ENCODE data around the gene PTPRO.
A peak's percentile ranks its signal among the peaks of the same experiment; 100 is the strongest.

PTPRO gene

GRCh38 chr12:15575671-15576541 lies 253.6 kb downstream of the PTPRO start:
- no peak for DNase-seq

DNA sequence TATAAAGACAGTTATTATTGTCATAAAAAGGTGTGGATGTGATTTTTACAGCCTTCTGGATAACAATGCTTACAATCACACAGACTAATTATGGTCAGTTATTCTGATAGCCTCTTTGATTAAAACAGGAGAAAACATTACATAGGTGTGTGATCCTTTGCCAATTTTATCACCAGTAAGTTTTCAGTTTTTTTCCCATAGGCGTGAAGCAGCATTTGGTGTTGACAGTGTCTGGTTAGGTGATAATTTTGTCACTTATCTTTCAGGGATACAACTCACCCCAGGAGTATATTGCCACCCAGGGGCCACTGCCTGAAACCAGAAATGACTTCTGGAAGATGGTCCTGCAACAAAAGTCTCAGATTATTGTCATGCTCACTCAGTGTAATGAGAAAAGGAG lies 258.1 kb downstream of the PTPRO start:
- no peak for DNase-seq

DNA sequence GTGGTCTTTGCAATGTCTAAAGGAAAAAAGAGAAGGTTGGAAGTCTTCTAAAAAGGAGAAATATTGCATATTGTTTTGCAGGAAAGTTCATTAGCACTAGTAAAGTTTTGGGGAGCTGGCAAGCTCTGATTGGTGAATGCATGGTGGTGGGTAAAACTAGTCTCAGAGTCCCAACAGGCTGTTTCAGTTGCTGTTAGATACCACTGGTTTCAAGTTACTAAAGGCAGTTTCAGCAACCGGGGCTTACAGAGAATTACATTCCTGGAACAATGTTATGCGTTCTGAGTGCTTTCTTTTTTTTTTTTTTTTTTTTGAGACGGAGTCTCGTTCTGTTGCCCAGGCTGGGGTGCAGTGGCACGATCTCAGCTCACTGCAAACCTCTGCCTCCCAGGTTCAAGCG lies 258.7 kb downstream of the PTPRO start:
- no peak for DNase-seq

GRCh38 chr12:15583804-15584203 lies 261.5 kb downstream of the PTPRO start:
- DNase-seq, result no peak

- no peak for DNase-seq
Measured at GRCh38 chr12:15584366-15585041, 262.2 kb downstream of the PTPRO start.

DNA sequence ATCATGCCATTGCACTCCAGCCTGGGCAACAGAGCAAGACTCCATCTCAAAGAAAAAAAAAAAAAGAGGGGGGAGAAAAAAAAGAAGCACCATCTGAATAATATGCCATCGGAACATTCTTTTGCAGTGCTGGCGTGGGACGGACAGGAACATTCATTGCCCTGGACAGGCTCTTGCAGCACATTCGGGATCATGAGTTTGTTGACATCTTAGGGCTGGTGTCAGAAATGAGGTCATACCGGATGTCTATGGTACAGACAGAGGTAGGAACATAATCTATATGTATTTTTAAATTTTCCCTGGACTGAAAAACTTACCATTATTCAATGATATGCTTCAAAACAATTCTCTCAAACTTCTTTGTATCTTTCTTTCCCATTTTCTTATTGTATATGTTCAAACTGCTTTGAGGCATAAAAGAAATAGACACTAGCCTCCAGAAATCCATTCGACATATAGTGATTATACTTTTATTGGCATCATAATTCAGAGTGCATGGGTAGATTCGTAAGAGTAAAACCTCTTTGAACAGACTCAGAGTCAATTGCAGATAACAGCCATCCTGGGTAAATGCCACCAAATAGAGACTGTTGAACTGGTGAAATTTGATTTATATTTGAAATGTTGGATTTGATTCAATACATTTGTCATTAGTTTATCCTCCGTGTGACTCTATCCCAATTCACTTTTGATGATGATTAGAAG lies 267.2 kb downstream of the PTPRO start:
- no peak for DNase-seq

GRCh38 chr12:15590180-15590826 lies 268.0 kb downstream of the PTPRO start:
- DNase-seq, result peak; percentile 23

- no peak for DNase-seq
Measured at GRCh38 chr12:15591811-15592210, 269.5 kb downstream of the PTPRO start.

GRCh38 chr12:15592934-15593333 lies 270.6 kb downstream of the PTPRO start:
- DNase-seq, result no peak

GRCh38 chr12:15596174-15596573 lies 273.9 kb downstream of the PTPRO start:
- DNase-seq, result no peak

DNA sequence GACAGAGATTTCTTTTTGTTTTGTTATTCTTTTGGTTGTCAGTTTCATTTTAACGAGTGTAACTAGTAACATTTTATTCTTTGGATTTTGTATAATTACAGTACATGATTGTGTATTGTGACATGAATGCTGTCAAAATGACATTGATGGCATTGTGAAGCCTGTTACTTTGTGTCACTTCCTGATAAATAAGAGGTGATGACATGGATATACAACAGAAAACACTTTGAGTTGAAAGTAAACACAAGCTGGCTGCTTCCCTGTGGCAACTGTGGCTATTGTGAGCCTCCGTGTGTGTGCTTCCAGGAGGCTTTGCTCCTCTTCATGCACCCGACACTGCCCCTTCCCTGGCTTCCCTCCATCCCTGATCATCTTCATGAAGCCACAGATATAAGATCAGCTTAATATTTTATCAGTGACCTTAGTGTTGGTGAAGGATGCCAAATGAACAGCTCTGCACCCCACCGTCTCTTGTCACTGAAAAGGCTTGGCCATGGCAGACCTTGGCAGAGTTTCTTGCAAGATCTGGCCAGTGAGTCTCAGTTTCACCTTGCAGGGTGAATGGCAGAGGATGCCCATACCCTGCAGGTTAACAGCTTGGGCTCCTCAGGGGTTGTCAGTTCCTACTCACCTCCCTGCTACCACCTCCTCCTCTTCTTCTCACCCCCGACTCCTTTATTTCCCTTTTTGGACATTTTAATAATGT lies 275.0 kb downstream of the PTPRO start:
- DNase-seq, result no peak

DNA sequence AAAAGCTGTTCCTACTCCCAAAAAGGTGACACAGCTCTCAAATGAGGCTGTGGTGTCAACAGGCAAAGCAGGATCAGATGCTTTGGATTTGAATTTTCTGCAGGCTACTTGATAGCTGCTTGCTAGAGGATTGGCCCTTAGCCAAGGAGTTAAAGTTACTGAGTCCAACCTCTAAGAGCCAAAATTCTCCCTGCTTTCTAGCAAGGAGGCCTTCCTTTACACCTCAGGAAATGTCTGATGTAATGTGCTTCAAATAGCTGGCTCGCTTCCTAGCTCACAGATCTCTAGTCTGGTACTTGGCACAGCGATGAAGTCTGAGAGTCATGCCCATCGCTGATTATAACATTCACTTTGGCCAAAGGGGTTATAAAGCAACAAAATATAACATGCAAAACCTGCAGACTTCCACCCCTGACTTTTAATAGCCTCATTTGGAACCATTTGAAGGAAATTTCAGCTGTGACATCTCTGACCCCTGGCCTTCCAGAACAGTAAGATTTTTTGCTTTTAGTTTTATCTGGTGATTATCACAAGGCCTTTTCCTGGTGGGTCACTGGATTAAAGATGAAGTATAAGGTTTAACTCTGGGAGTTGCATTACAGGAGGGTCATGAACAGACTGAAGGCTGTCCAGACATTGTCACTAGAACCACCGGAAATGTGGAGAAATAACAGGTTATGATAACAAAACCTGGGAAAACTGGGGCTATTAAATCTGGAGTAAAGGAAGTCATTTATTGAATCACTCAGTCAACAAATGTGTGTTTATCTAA lies 277.1 kb downstream of the PTPRO start:
- DNase-seq, result no peak

- no peak for DNase-seq
Measured at GRCh38 chr12:15600223-15600935, 278.1 kb downstream of the PTPRO start.

- no peak for DNase-seq
Measured at GRCh38 chr12:15601210-15601800, 279.0 kb downstream of the PTPRO start.

DNA sequence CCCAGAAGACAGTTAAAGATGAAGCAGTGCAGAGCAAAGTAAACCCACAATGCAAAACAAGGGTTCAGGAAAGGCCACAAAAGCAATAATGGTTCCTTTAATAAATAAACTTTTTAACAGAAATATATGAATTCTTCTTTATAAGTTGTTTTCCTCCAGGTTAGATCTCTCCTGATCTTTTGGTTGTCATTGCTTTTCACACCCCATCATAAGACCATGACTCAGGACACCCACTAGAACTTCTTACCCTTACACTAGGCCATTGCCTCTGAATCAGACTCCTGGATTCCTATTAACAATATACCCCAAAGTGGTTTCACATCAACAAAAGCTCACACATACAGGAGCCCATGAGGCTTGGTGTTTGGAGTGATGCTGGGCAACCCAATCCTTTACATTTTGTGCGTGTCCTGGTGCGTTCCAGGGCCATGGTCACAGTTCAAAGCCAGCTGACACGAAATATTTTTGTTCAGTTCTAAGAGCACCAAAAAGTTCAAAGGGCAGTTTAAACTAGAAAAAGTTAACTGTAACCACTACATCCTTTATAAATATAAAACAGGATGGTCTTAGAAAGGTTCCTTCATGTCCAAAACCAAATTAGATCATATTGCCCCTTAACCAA lies 279.9 kb downstream of the PTPRO start:
- DNase-seq, result no peak

DNA sequence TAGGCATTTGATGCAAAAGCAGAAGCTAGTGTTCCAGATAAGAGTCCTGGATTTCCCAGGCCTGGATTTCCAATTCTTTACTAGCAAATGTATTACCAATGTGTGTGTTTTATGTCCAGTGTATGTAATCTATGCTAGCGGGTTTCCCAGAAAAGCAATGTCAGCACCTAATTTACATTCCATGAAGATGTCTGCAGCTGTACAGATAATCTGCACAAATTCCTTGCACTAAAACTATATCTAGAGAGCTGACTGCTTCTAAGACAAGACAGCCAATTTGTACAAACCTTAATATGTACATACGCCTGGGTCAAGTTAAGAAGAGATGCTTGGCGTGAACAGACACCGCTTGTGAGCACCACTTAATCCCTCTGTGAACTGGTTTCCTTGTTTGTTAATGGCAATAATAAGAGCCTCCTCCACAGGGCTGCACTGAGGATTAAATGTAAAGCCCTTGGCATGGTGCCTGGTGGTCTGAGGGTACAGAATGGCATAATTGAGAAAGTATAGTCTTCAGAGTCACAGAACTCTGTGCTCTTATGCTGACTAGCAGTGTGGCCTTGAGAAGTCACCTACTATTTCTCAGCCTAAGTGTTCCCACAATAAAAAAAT lies 281.3 kb downstream of the PTPRO start:
- no peak for DNase-seq

GRCh38 chr12:15605881-15606590 lies 283.7 kb downstream of the PTPRO start:
- DNase-seq, result no peak

- DNase-seq, result no peak
Measured at GRCh38 chr12:15608406-15608805, 286.1 kb downstream of the PTPRO start.

DNA sequence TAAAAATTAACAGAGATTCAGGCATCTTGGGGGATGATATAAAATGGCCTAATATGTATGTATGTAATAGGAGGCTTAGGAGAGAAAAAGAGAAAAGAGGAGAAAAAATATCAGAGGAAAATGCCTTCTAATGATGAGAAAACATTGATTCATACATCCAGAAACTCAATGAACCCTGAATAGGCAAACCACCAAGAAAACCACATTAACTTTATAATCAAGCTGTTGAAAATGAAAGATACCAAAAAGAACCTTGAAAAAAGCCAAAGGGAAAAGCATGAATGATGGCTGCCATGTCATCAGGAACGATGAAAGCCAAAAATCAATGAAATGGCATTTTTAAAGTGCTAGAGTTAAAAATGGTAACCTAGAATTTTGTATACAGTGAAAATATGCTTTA lies 286.6 kb downstream of the PTPRO start:
- DNase-seq, result no peak

All from NCI-H1417 treated with DMSO at 0.1 percent for 48 hours (cell line).